Gastrocnemius medialis (tissue), 4 donors: ENCODE data around the gene EPAS1.

Experiments
- CTCF ChIP-seq, 5 experiments: fragments of 450-650 bp in 3 of 5; fragments of 200-600 bp in 2 of 5; sonication (generic) in 2 of 5; IDR thresholded peaks in 4 of 5; conservative IDR thresholded peaks in 1 of 5; 1 replicate in 4 of 5; 2 replicates in 1 of 5; pipeline ENCODE4 v1.5.1; 2016 to 2019; ENCODE audit warnings: antibody characterized with exemption in 5 of 5, mild to moderate bottlenecking in 3 of 5, moderate library complexity in 3 of 5
- POLR2A ChIP-seq, 2 donors: fragments of 450-650 bp; IDR thresholded peaks; one replicate each; pipeline ENCODE4 v1.6.1; 2017; ENCODE audit warnings: antibody characterized with exemption in 2 of 2, mild to moderate bottlenecking in 2 of 2, moderate library complexity in 2 of 2

- TF ChIP-seq CTCF (IDR thresholded peaks at IDR 0.05 in 4 of 5, conservative IDR thresholded peaks at IDR 0.05 in 1 of 5), result peak in 2 of 5 experiments; percentile 25 to 46
- no peak for TF ChIP-seq POLR2A (IDR thresholded peaks at IDR 0.05)
Observed at GRCh38 chr2:46294176-46294836, 2.9 kb upstream of the EPAS1 start.
